GM10248 (cell line): ENCODE measurements around the gene UCMA.

ENCODE experiments used
- CTCF ChIA-PET: fragments of 300-600 bp; sonication (Branson Sonifier 250); formaldehyde crosslinking; extraction: SDS; loops from one replicate; lab custom pipeline; 2021; ENCODE audit warnings: antibody characterized with exemption; lab: Yijun Ruan, JAX
- POLR2A ChIA-PET: fragments of 350-650 bp; sonication (Branson Sonifier 250); formaldehyde crosslinking; extraction: SDS; loops from one replicate; lab custom pipeline; 2020; ENCODE audit warnings: antibody characterized with exemption; lab: Yijun Ruan, JAX
- DNase-seq: peaks from one replicate; pipeline ENCODE4 v3.0.0; 2012; ENCODE audit errors: extremely low spot score
- CTCF ChIP-seq: IDR thresholded peaks from 2 replicates; pipeline ENCODE4 v1.5.1; 2012; ENCODE audit warnings: mild to moderate bottlenecking, low read depth; ENCODE audit errors: extremely low read depth, missing control alignments, control extremely low read depth

Gene UCMA

DNA sequence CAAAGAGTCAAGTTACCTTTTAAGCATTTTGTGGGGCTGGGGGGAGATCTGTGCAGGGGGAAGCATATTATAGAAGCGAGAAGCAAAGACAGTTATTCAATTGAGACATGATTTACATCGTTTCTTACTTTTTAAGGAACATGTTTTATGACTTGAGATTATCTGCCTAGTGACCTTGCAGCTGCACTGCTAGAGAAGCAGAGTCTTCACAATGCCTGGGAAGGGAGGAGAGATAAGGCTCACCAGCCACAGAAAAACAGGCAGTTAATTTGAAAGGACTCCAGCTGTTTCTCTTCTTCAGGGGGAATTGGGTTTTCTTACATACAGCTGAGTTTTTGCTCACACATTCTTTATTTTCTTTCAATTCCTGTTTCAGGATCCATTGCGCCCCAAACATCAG, 34.7 kb upstream of the UCMA start:
- ChIA-PET CTCF (interaction anchor here (0.6 to 1.4 kb wide), 3 partner anchors 9 to 170 kb away, joined by 3 read pairs; no protein-coding TSS in a partner anchor), POLR2A (no interaction called here)
- no peak for TF ChIP-seq CTCF

DNA sequence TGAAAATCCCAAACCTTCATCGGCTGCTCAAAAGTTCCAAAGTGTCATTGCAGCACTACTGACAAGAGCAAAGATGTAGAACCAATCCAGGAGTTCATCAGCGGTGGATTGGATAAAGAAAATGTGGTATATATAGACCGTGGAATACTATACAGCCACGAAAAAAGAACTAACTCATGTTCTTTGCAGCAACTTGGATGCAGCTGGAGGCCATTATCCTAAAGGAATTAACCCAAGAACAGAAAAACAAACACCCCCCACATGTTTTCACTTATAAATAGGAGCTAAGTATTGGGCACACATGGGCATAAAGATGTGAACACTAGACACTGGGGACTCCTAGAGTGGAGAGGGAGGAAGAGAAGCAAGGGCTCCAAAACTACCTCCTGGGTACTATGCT, 34.1 kb upstream of the UCMA start:
- CTCF ChIA-PET, result interaction anchor here (0.6 to 1.4 kb wide), 3 partner anchors 10 to 170 kb away, joined by 3 read pairs; no protein-coding TSS in a partner anchor
- POLR2A ChIA-PET, result no interaction called here
- no peak for TF ChIP-seq CTCF
- DNase-seq, result no peak

More for the DNA sequence above, 34.7 kb upstream of the UCMA start:
- no peak for DNase-seq

- CTCF ChIA-PET, result no interaction called here
- POLR2A ChIA-PET, result no interaction called here
- TF ChIP-seq CTCF, result no peak
- no peak for DNase-seq
These were observed 29.4 kb upstream of the UCMA start for GRCh38 chr10:13263591-13263990.

DNA sequence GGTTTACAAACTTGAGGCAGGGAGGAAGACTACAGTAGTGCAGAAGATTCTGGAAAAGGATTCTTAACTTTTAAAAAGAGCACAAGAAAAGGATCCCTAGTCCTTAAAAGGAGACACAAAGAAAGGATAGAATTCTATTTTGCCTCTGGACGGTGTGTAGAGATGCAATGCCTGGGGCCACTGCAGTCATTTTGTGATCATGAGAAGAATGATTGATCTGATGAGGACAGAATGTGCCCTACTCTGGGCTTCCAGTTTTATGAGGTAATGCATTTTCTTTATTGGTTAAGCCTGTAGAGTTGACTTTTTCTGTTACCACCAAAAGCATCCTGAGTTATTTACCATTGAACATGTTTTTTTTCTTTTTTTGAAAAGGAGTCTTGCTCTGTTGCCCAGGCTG, 28.3 kb upstream of the UCMA start:
- POLR2A ChIA-PET, result no interaction called here
- CTCF ChIA-PET, result no interaction called here
- TF ChIP-seq CTCF, result no peak

GRCh38 chr10:13257621-13258140, 23.5 kb upstream of the UCMA start:
- ChIA-PET POLR2A (no interaction called here), CTCF (no interaction called here)
- TF ChIP-seq CTCF, result no peak
- DNase-seq, result no peak

More for the DNA sequence above, 28.3 kb upstream of the UCMA start:
- no peak for DNase-seq

DNA sequence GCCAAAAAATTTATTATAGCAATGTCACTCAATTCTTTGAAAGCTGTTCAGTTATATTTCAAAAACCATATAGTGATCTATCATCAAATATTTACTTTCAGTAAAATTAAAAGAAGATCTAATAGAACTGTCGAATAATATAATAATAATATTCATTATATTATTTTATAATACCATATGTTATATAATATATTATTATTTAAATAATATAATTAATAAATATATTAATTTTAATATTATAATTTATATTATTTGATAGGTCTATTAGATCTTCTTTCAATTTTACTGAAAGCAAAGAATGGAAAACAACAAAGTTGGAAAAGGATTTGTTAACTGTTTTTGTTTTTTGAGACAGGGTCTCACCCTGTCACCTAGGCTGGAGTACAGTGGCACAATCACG, 22.5 kb upstream of the UCMA start:
- no peak for TF ChIP-seq CTCF
- no peak for DNase-seq
- POLR2A ChIA-PET, result no interaction called here
- CTCF ChIA-PET, result no interaction called here
